ENCODE measurements around the gene KCTD5. TPM values are rescaled to one million over a fixed set of nuclear protein-coding genes. Genes with fewer than 3 reads are reported as not detected.
"Not testable (repeated sequence)": the region's sequence is repeated elsewhere in the genome, so short reads cannot be mapped to it uniquely, and the experiment has no call there.

The KCTD5 gene
- total RNA-seq, 4 donors from 2014 or later: 23.1 to 85.6 (median 56.4) TPM

DNA sequence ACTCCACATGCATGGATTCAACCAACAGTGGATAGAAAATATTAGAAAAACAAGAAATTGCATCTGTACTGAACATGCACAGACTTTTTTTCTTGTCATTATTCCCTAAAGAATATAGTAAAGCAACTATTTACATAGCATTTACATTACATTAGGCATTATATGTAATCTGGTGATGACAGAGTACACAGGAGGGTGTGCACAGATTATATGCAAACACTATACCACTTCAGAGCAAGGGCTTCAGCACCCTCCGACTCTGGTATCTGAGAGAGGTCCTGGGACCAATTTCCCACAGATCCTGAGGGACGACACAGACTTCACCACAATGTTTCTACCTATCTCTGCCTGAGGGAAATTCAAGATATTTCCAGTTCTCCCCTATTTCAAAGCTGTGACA lies 25.3 kb upstream of the KCTD5 start:
- Histone ChIP-seq H3K27ac (no peak overlapping the region), H3K9me3 (no peaks in the 10 kb centered on the region), H3K4me1 (peaks cover 0 to 8% (median 0%) of the 10 kb centered on the region in 4 donors), H3K4me3 (no peak overlapping the region), H3K36me3 (no peaks in the 10 kb centered on the region), H3K27me3 (no peaks in the 10 kb centered on the region)
- TF ChIP-seq, protein P1, sequence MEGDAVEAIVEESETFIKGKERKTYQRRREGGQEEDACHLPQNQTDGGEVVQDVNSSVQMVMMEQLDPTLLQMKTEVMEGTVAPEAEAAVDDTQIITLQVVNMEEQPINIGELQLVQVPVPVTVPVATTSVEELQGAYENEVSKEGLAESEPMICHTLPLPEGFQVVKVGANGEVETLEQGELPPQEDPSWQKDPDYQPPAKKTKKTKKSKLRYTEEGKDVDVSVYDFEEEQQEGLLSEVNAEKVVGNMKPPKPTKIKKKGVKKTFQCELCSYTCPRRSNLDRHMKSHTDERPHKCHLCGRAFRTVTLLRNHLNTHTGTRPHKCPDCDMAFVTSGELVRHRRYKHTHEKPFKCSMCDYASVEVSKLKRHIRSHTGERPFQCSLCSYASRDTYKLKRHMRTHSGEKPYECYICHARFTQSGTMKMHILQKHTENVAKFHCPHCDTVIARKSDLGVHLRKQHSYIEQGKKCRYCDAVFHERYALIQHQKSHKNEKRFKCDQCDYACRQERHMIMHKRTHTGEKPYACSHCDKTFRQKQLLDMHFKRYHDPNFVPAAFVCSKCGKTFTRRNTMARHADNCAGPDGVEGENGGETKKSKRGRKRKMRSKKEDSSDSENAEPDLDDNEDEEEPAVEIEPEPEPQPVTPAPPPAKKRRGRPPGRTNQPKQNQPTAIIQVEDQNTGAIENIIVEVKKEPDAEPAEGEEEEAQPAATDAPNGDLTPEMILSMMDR (IDR thresholded peaks at IDR 0.05): no peak
- no peak for TF ChIP-seq POLR2A (IDR thresholded peaks at IDR 0.05)
- DNase-seq: no peak

DNA sequence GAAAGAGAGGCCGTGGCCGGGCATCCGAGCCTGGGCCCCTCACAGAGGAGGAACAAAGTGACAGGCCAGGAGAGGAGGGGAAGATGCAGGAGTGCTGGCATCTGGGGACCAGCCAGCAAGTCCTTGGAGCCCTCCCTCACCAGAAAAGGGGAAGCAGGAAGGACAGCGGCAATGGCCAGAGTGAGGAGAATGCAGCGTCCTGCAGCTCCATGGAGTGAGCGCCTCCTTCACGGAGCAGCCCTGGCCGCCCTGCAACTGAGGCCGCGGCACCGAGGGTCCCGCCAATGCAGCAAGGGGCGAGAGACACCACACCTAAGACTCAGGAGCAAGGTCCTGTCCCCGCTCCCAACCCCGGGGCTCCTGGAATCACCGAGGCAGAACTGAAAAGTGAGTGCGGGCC lies 24.5 kb upstream of the KCTD5 start:
- not testable (repeated sequence) for H3K4me3 ChIP-seq, H3K36me3 ChIP-seq, H3K9me3 ChIP-seq, DNase-seq, H3K27me3 ChIP-seq, H3K4me1 ChIP-seq, H3K27ac ChIP-seq

DNA sequence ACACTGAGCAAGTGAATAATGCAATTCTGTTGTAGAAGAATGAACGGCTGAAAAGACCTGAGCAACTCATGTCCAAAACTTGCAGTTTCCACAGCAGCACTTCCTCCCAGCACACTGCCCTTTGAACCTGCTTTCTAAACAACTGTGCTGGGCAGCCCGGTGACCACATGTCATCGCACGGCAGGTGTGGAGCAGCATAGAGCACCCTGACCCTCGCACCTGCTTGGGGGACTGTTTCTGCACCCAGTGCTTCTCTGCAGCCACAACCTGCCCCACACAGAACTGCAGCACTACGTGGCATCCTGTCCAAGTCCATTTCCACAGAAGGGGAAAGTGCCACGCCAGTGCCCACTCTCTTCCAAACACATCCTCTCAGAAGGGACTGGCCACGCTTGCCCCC lies 22.8 kb upstream of the KCTD5 start:
- not testable (repeated sequence) for H3K27me3 ChIP-seq, H3K9me3 ChIP-seq, H3K36me3 ChIP-seq, H3K4me3 ChIP-seq, H3K27ac ChIP-seq
- DNase-seq: peak in 2 of 3 donors; percentile 65 to 75
- peaks cover 0 to 20% (median 0%) of the 10 kb centered on the region in 4 donors for H3K4me1 ChIP-seq

DNA sequence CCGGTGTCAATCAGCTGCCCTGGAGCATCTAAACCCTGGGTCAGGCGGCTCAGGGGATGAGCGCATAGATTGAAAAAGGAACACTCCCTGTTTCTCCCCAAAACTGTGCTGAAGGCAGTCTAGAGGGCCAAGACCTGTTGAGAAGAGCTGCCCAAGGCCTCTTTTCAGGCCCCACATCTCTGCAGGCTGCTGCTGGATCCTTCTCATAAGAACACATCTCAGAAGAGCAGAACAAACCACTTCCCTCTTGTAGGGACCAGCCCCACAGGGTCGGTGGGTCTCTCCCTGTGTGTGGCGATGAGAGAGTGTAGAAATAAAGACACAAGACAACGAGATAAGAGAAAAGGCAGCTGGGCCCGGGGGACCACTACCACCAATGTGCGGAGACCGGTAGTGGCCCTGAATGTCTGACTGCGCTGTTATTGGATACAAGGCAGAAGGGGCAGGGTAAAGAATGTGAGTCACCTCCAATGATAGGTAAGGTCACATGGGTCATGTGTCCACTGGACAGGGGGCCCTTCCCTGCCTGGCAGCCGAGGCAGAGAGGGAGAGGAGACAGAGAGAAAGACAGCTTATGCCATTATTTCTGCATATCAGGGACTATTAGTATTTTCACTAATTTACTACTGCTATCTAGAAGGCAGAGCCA lies 22.2 kb upstream of the KCTD5 start:
- not testable (repeated sequence) for H3K36me3 ChIP-seq, H3K9me3 ChIP-seq, H3K27ac ChIP-seq, DNase-seq, H3K27me3 ChIP-seq, H3K4me3 ChIP-seq
- peaks cover 0 to 20% (median 0%) of the 10 kb centered on the region in 4 donors for H3K4me1 ChIP-seq

DNA sequence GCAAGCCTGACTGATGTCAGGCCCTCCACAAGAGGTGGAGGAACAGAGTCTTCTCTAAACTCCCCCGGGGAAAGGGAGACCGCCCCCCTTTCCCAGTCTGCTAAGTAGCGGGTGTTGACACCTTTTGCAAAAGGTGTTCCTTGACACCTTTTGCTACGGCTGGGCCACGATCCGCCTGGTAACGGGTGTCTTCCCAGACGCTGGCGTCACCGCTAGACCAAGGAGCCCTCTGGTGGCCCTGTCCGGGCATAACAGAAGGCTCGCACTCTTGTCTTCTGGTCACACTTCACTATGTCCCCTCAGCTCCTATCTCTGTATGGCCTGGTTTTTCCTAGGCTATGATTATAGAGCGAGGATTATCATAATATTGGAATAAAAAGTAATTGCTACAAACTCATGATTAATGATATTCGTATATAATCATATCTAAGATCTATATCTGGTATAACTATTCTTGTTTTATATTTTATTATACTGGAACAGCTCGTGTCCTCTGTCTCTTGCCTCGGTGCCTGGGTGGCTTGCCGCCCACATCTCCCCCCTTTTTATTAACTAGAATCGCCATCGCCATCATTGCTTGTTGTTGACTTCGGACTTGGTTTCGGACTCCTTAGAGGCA lies 21.5 kb upstream of the KCTD5 start:
- H3K4me1 ChIP-seq: peaks cover 0 to 20% (median 0%) of the 10 kb centered on the region in 4 donors
- H3K27me3 ChIP-seq, H3K4me3 ChIP-seq, H3K27ac ChIP-seq, H3K36me3 ChIP-seq, H3K9me3 ChIP-seq: not testable (repeated sequence)
- peak in 1 of 3 donors; percentile 49 for DNase-seq
- TF ChIP-seq, protein P1 (IDR thresholded peaks at IDR 0.05): peak in 5 of 6 experiments; percentile 27 to 65 (median 48)

DNA sequence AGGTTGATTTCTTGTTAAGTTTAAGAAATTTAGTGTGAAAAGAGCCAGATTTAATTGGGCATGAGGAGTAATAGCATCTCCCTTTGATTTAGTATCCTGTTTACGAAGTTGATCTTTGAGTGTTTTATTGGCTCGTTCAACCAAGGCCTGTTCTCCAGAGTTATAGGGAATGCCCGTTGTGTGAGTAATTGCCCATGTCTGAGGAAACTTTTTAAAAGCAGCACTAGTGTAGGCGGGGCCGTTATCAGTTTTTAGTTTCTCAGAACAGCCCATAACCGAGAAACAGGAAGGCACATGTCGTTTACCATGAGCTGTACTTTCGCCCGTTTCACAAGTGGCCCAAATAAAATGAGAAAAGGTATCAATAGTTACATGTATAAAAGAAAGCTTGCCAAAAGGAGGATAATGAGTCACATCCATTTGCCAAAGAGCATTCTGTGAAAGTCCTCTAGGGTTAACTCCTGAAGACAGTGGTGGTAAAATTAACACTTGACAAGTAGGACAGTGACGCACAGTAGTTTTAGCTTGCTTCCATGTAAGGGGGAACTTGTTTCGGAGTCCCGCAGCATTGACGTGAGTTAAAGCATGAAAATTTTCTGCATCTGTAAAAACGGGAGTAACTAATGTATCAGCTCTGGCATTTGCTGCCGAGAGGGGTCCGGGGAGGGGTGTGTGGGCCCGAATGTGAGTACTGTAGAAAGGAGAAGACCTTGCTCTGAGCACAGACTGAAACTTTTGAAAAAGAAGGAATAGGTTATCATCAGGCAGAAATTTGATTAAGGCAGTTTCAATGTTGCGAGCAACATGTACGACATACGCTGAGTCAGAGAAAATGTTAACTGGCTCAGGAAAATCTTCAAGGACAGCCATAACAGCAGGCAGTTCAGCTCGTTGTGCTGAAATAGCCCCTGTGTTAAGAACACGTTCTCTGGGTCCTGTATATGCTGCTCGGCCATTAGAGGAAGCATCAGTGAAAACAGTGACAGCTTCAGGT lies 18.5 kb upstream of the KCTD5 start:
- TF ChIP-seq, protein P1 (IDR thresholded peaks at IDR 0.05): no peak
- no peak for TF ChIP-seq POLR2A (IDR thresholded peaks at IDR 0.05)
- Histone ChIP-seq H3K4me3 (no peak overlapping the region), H3K9me3 (no peaks in the 10 kb centered on the region), H3K36me3 (peaks cover 0 to 13% (median 0%) of the 10 kb centered on the region in 3 donors), H3K27me3 (no peaks in the 10 kb centered on the region), H3K4me1 (peaks cover 0 to 20% (median 0%) of the 10 kb centered on the region in 4 donors), H3K27ac (peak overlapping the region in 3 of 4 donors; percentile 13 to 72 (median 58))
- DNase-seq: peak in 1 of 3 donors; percentile 67

DNA sequence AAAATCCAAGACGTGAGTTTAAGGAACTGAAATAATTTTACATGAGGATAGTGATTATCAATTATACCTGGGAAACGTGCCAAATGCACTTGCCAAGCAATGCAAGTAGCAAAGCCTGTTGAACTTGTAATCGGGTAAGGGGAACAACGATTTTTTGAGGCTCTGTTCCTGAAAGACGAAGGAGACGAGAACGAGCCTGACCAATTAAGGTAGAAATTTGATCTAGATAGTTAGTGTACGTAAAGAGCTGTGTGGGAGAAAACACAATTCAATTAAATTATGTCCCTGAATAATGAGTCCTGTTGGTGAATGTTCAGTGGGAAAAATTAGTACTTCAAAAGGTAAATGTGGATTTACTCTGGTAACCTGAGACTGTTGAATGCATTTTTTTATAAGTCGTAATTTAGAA lies 17.7 kb upstream of the KCTD5 start:
- DNase-seq: no peak
- H3K27me3 ChIP-seq: no peaks in the 10 kb centered on the region
- peaks cover 0 to 20% (median 0%) of the 10 kb centered on the region in 3 donors for H3K36me3 ChIP-seq
- TF ChIP-seq, protein P1 (IDR thresholded peaks at IDR 0.05): no peak
- TF ChIP-seq POLR2A (IDR thresholded peaks at IDR 0.05): no peak
- H3K4me1 ChIP-seq: peaks cover 0 to 23% (median 0%) of the 10 kb centered on the region in 4 donors
- peak overlapping the region in 3 of 4 donors; percentile 13 to 72 (median 58) for H3K27ac ChIP-seq
- H3K4me3 ChIP-seq: no peak overlapping the region
- H3K9me3 ChIP-seq: no peaks in the 10 kb centered on the region

DNA sequence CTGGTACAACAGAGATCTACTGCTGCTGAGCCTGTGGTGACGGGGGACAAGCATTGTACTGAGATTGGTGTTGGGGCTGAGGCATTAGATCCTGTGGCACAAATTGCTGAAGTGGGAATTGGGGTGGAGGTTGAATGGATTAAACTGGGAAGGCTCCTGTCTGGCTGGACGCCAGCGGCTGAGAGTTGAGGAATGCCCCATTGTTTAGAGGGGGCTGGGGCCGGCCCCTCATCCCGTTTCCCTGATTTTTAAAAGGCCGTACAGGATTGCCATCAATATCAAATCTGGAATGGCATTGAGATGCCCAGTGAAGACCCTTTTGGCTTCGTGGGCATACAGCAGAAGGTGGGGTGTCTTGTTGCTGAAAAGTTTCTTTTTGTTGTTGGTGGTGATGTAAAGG lies 15.7 kb upstream of the KCTD5 start:
- H3K27ac ChIP-seq: not testable (repeated sequence)

DNA sequence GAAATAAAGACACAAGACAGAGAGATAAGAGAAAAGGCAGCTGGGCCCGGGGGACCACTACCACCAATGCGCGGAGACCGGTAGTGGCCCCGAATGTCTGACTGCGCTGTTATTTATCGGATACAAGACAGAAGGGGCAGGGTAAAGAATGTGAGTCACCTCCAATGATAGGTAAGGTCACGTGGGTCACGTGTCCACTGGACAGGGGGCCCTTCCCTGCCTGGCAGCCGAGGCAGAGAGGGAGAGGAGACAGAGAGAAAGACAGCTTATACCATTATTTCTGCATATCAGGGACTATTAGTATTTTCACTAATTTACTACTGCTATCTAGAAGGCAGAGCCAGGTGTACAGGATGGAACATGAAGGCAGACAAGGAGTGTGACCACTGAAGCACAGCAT lies 12.7 kb upstream of the KCTD5 start:
- H3K36me3 ChIP-seq: peaks cover 0 to 25% (median 0%) of the 10 kb centered on the region in 3 donors
- H3K27ac ChIP-seq, DNase-seq, H3K9me3 ChIP-seq, H3K27me3 ChIP-seq: not testable (repeated sequence)
- peak overlapping the region in 2 of 4 donors; percentile 23 to 31 for H3K4me3 ChIP-seq
- H3K4me1 ChIP-seq: peaks cover 4 to 38% (median 9%) of the 10 kb centered on the region in 4 donors

More for the DNA sequence above, 15.7 kb upstream of the KCTD5 start:
- H3K9me3 ChIP-seq, H3K27me3 ChIP-seq, H3K4me3 ChIP-seq, DNase-seq: not testable (repeated sequence)
- Histone ChIP-seq H3K36me3 (peaks cover 0 to 25% (median 0%) of the 10 kb centered on the region in 3 donors), H3K4me1 (peaks cover 0 to 32% (median 2%) of the 10 kb centered on the region in 4 donors)
